Sigmoid colon (tissue), 7 donors: ENCODE results near the gene MRC1. TPM values are rescaled to one million over a fixed set of nuclear protein-coding genes. Genes with fewer than 3 reads are reported as not detected.

Experiments used
- DNase-seq: peaks from one replicate; pipeline ENCODE4 v3.0.0-alpha.2; 2019
- H3K27ac ChIP-seq, 4 donors: fragments of 200-600 bp; sonication (generic); one replicate each; pipeline ENCODE4 v1.5.1; 2016 to 2019; ENCODE audit warnings: mild to moderate bottlenecking in 1 of 4
- H3K27me3 ChIP-seq, 3 donors: fragments of 200-600 bp; sonication (generic); one replicate each; pipeline ENCODE4 v1.5.1; 2019; ENCODE audit warnings: mild to moderate bottlenecking in 1 of 3
- H3K36me3 ChIP-seq, 4 donors: fragments of 200-600 bp; sonication (generic); one replicate each; pipeline ENCODE4 v1.5.1; 2016 to 2019
- H3K4me1 ChIP-seq, 4 donors: fragments of 200-600 bp; sonication (generic); one replicate each; pipeline ENCODE4 v1.5.1; 2017 to 2019
- H3K4me3 ChIP-seq, 4 donors: fragments of 200-600 bp; sonication (generic); one replicate each; pipeline ENCODE4 v1.5.1; 2017 to 2019; ENCODE audit warnings: mild to moderate bottlenecking in 2 of 4, moderate library complexity in 1 of 4
- H3K9me3 ChIP-seq, 4 donors: fragments of 200-600 bp in 3 of 4; sonication (generic) in 3 of 4; one replicate each; pipeline versions ENCODE4 v1.5.1 to v1.6.1; 2013 to 2019
- CTCF ChIP-seq, 4 experiments: fragments of 450-650 bp in 3 of 4; fragments of 200-600 bp in 1 of 4; IDR thresholded peaks; one replicate each; pipeline ENCODE4 v1.5.1; 2016 to 2019; ENCODE audit warnings: antibody characterized with exemption in 4 of 4, mild to moderate bottlenecking in 3 of 4, moderate library complexity in 2 of 4
- EP300 ChIP-seq, 4 donors: sonication (generic); formaldehyde crosslinking; IDR thresholded peaks; one replicate each; pipeline ENCODE4 v1.6.1; 2017; ENCODE audit warnings: antibody characterized with exemption in 4 of 4
- POLR2A ChIP-seq, 2 donors: fragments of 450-650 bp; IDR thresholded peaks; one replicate each; pipeline ENCODE4 v1.6.1; 2016; ENCODE audit warnings: antibody characterized with exemption in 2 of 2, mild to moderate bottlenecking in 2 of 2, moderate library complexity in 2 of 2
- POLR2AphosphoS5 ChIP-seq, 4 donors: sonication (generic); formaldehyde crosslinking; IDR thresholded peaks; one replicate each; pipeline ENCODE4 v1.6.1; 2017; ENCODE audit warnings: antibody characterized with exemption in 4 of 4
- WGBS, 2 donors: extraction: QIAGEN DNeasy Blood & Tissue Kit; methylation state at CpG; one replicate each; pipeline ENCODE4 v1.1.7; 2013; 5-methylcytosine and 5-hydroxymethylcytosine counted together
- intact Hi-C: fragments of 100-400 bp; cut with DNase I; formaldehyde crosslinking; loops from one replicate; pipeline ENCODE4 v1.15.1; 2023
- polyA plus RNA-seq, 3 donors: library from polyadenylated mRNA; stranded (reverse); fragments of 200-250 nt; gene quantifications; one replicate each; pipeline ENCODE4 v1.2.3, GENCODE V29; 2013
- total RNA-seq, 4 donors: library from RNA; depleted of rRNA; stranded (reverse); fragments of >200 nt; gene quantifications; one replicate each; pipeline ENCODE4 v1.1.0, GENCODE V29; 2016
- donor health status: healthy with polysubstance abuse.
- donor health status: Bipolar disorder and iron deficiency.
- donor health status: healthy.

The MRC1 gene
- total and polyA plus RNA-seq, 7 donors, result 5.4 to 71.7 (median 28.0) TPM

GRCh38 chr10:17795813-17796594 lies 13.1 kb upstream of the MRC1 start:
- intact Hi-C loops, result no loop called here
- Histone ChIP-seq H3K4me1 (no peaks in the 10 kb centered on the region), H3K4me3 (no peak overlapping the region), H3K36me3 (no peaks in the 10 kb centered on the region), H3K27me3 (no peaks in the 10 kb centered on the region), H3K27ac (no peak overlapping the region), H3K9me3 (no peaks in the 10 kb centered on the region)
- WGBS, 2 donors, result 37 to 81% methylated on average over 17 of the region's 17 CpGs
- TF ChIP-seq CTCF (IDR thresholded peaks at IDR 0.05) (no peak), POLR2AphosphoS5 (IDR thresholded peaks at IDR 0.05) (no peak), EP300 (IDR thresholded peaks at IDR 0.05) (no peak), POLR2A (IDR thresholded peaks at IDR 0.05) (no peak)
- DNase-seq, result no peak

- H3K9me3 ChIP-seq, result peaks cover 0 to 4% (median 0%) of the 10 kb centered on the region in 4 donors
- no peaks in the 10 kb centered on the region for H3K36me3 ChIP-seq
- TF ChIP-seq CTCF (IDR thresholded peaks at IDR 0.05) (no peak), POLR2A (IDR thresholded peaks at IDR 0.05) (no peak), POLR2AphosphoS5 (IDR thresholded peaks at IDR 0.05) (no peak), EP300 (IDR thresholded peaks at IDR 0.05) (no peak)
- intact Hi-C loops, result no loop called here
- H3K4me1 ChIP-seq, result no peaks in the 10 kb centered on the region
- no peak overlapping the region for H3K27ac ChIP-seq
- no peak overlapping the region for H3K4me3 ChIP-seq
- DNase-seq, result no peak
- 85 to 87% methylated on average over 3 of the region's 3 CpGs for WGBS, 2 donors
- H3K27me3 ChIP-seq, result no peaks in the 10 kb centered on the region
These were observed 7.6 kb upstream of the MRC1 start for GRCh38 chr10:17801507-17801906.

- no peak overlapping the region for H3K27ac ChIP-seq
- TF ChIP-seq CTCF (IDR thresholded peaks at IDR 0.05), result no peak
- TF ChIP-seq EP300 (IDR thresholded peaks at IDR 0.05), result no peak
- TF ChIP-seq POLR2A (IDR thresholded peaks at IDR 0.05), result no peak
- no peak for TF ChIP-seq POLR2AphosphoS5 (IDR thresholded peaks at IDR 0.05)
- H3K27me3 ChIP-seq, result no peaks in the 10 kb centered on the region
- no peaks in the 10 kb centered on the region for H3K36me3 ChIP-seq
- DNase-seq, result no peak
- no peaks in the 10 kb centered on the region for H3K4me1 ChIP-seq
- intact Hi-C loops, result no loop called here
- 95 to 97% methylated on average over 11 of the region's 11 CpGs for WGBS, 2 donors
- H3K4me3 ChIP-seq, result no peak overlapping the region
- peaks cover 0 to 4% (median 0%) of the 10 kb centered on the region in 4 donors for H3K9me3 ChIP-seq
These were observed 6.8 kb upstream of the MRC1 start for GRCh38 chr10:17802350-17802749.

- Histone ChIP-seq H3K36me3 (no peaks in the 10 kb centered on the region), H3K27me3 (no peaks in the 10 kb centered on the region), H3K27ac (no peak overlapping the region), H3K9me3 (peaks cover 0 to 4% (median 0%) of the 10 kb centered on the region in 4 donors), H3K4me1 (no peaks in the 10 kb centered on the region), H3K4me3 (no peak overlapping the region)
- intact Hi-C loops, result no loop called here
- no peak for TF ChIP-seq EP300 (IDR thresholded peaks at IDR 0.05)
- TF ChIP-seq POLR2AphosphoS5 (IDR thresholded peaks at IDR 0.05), result no peak
- no peak for TF ChIP-seq CTCF (IDR thresholded peaks at IDR 0.05)
- TF ChIP-seq POLR2A (IDR thresholded peaks at IDR 0.05), result no peak
- 9 to 42% methylated on average over 1 of the region's 1 CpG for WGBS, 2 donors
- DNase-seq, result no peak
These were observed 6.2 kb upstream of the MRC1 start for GRCh38 chr10:17802976-17803375.
